Activated effector memory CD4-positive, alpha-beta T cell treated with anti-CD3 and anti-CD28 coated beads, Interleukin-2, amount 50 U/mL, for 16 hours (primary cell): ENCODE data around the gene GPATCH2L.

ENCODE experiments used
- DNase-seq: peaks from one replicate; pipeline ENCODE4 v3.0.0-alpha.2; 2020

Gene GPATCH2L

DNA sequence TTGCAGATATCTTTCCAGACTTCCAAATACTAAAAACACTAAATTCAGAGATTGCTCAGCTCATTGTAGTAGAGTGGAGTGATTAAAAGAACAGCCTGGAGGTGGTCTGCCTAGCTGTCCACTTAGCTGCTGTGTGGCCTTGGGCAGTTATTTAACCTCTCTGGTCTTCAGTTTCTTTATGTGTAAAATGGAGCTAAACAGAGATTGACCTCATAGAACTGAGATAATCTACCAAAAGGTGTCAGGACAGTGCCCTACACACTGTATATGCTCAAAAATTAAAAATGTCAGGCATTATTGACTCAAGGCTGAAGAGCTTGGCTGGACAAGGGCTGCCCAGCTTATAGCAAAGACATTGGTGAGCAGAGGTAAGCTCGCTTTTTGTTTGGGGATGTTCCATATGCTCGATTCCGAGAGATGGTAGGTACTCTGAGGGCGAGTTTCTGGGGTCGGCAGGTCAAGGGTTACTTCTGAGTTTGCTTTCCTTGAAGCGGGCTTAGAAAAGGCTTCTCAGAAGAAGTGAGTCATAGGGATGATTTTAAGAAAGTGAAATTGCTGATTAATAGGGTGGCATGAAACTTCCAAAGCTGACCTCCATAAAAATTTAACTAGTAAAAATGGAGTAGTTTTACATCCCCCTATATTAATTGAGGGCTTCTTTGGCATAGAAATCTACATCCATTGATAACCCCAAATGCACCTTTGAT is 107.5 kb downstream of the GPATCH2L start:
- DNase-seq = no peak

DNA sequence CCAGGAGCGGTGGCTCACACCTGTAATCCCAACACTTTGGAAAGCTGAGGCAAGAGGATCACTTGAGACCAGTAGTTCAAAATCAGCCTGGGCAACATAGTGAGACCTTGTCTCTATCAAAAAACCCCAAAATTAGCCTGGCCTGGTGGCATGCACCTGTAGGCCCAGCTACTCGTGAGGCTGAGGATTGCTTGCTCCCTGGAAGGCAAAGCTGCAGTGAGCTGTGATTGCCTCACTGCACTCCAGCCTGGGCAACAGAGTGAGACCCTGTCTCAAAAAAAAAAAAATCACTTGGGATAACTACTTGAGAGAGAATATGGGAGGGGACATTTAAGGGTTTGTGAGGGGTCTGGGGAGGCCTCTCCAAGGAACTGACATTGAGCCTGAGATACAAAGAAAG is 109.0 kb downstream of the GPATCH2L start:
- DNase-seq = no peak

DNA sequence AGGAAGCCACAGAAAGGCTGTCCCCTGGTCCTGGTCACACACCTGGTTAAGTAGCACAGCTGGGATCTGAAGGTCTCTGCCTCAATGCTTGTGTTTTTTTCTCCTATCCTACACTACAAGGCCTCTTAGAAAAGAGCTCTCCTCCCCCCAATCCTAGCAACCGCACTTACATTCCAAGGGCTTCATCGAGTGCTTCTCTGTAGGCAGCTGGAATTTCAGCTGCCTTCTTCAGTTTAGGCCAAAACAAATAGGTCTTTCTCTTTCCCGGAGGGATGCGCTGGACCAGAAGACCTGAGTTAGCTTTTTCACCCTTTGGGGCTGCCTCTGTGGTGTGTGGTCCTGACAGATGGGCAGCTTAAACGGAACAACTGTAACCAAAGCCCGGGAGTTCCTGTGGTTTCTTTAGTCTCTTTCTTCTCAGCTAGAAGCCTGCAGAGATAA is 109.7 kb downstream of the GPATCH2L start:
- no peak for DNase-seq

DNA sequence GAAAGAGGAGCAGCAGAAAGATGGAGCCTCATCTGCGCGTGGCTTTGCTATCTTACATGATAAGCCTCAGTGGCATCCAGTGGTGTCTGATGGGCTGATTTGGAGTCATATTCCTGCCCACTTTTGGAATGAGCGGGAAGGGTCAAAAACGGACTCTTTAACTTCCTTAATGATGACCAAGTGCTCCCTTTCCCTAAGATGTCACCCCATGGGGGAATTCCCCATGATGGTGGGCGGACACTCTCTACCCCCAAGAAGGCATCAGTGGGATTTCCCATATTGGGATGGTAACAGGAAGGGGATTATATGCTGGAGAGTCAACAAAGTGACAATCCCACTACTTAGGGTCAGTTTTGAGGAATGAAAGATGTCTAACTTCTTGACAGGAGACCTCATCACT is 110.9 kb downstream of the GPATCH2L start:
- DNase-seq = no peak
